HG03039 (cell line): Measurements from ENCODE around the gene COL5A1.

Source experiments
- ATAC-seq: cut with Tn5 transposase; IDR thresholded peaks from one replicate; pipeline ENCODE4 v1.9.1; 2021; ENCODE audit warnings: mild to moderate bottlenecking, moderate library complexity; ENCODE audit not compliant: unreplicated experiment

Gene COL5A1

GRCh38 chr9:134641173-134641989, at the start of gene COL5A1:
TSS of gene COL5A1 (plus strand) at chr9:134641803. CDS start at chr9:134642188, 385 bp downstream.
- ATAC-seq = no peak

- no peak for ATAC-seq
These were observed 49.4 kb upstream of the COL5A1 start for GRCh38 chr9:134592018-134592818.

- ATAC-seq = no peak
These were observed 48.8 kb upstream of the COL5A1 start for GRCh38 chr9:134592819-134593200.

GRCh38 chr9:134593286-134594077, 48.1 kb upstream of the COL5A1 start:
- no peak for ATAC-seq

- ATAC-seq = no peak
These were observed 47.3 kb upstream of the COL5A1 start for GRCh38 chr9:134594078-134594941.

GRCh38 chr9:134595014-134595413, 46.6 kb upstream of the COL5A1 start:
- no peak for ATAC-seq

GRCh38 chr9:134597041-134597913, 44.3 kb upstream of the COL5A1 start:
- ATAC-seq = no peak

GRCh38 chr9:134597957-134598883, 43.4 kb upstream of the COL5A1 start:
- no peak for ATAC-seq

GRCh38 chr9:134598884-134599245, 42.7 kb upstream of the COL5A1 start:
- no peak for ATAC-seq

GRCh38 chr9:134600371-134600770, 41.2 kb upstream of the COL5A1 start:
- ATAC-seq = no peak

- ATAC-seq = no peak
These were observed 40.6 kb upstream of the COL5A1 start for GRCh38 chr9:134600836-134601638.

- no peak for ATAC-seq
These were observed 39.8 kb upstream of the COL5A1 start for GRCh38 chr9:134601764-134602163.

GRCh38 chr9:134602547-134603362, 38.8 kb upstream of the COL5A1 start:
- ATAC-seq = no peak

- no peak for ATAC-seq
These were observed 36.8 kb upstream of the COL5A1 start for GRCh38 chr9:134604834-134605233.

GRCh38 chr9:134605351-134605965, 36.1 kb upstream of the COL5A1 start:
- ATAC-seq = no peak

- no peak for ATAC-seq
These were observed 35.6 kb upstream of the COL5A1 start for GRCh38 chr9:134605966-134606357.
